Stimulated activated CD4-positive, alpha-beta T cell treated with anti-CD3 and anti-CD28 coated beads, Interleukin-15, amount 100 ng/mL, for 48 hours (primary cell): Measurements from ENCODE around the gene PRAME.
"Not testable (repeated sequence)": the region's sequence is repeated elsewhere in the genome, so short reads cannot be mapped to it uniquely, and the experiment has no call there.

Experiments
- DNase-seq, 2 donors: peaks; one replicate each; pipeline ENCODE4 v3.0.0-alpha.2; 2020; ENCODE audit warnings: low read depth in 2 of 2

PRAME gene

GRCh38 chr22:22550789-22551434, 8.2 kb downstream of the PRAME start:
- DNase-seq = no peak

GRCh38 chr22:22548910-22549309, 10.2 kb downstream of the PRAME start:
- no peak for DNase-seq

GRCh38 chr22:22548317-22548716, 10.7 kb downstream of the PRAME start:
- DNase-seq = no peak

- no peak for DNase-seq
Observed at GRCh38 chr22:22547692-22548300, 11.3 kb downstream of the PRAME start.

GRCh38 chr22:22547226-22547625, 11.8 kb downstream of the PRAME start:
- no peak for DNase-seq

GRCh38 chr22:22546490-22546889, 12.6 kb downstream of the PRAME start:
- DNase-seq = no peak

GRCh38 chr22:22545084-22545483, 14.0 kb downstream of the PRAME start:
- no peak for DNase-seq

GRCh38 chr22:22538226-22538989, 20.7 kb downstream of the PRAME start:
- DNase-seq = no peak

- no peak for DNase-seq
Observed at GRCh38 chr22:22536916-22537315, 22.1 kb downstream of the PRAME start.

- no peak for DNase-seq
Observed at GRCh38 chr22:22536515-22536914, 22.6 kb downstream of the PRAME start.

- no peak for DNase-seq
Observed at GRCh38 chr22:22535662-22536061, 23.4 kb downstream of the PRAME start.

GRCh38 chr22:22534604-22535415, 24.3 kb downstream of the PRAME start:
- DNase-seq = no peak

GRCh38 chr22:22533863-22534262, 25.2 kb downstream of the PRAME start:
- no peak for DNase-seq

- DNase-seq = no peak
Observed at GRCh38 chr22:22533417-22533816, 25.6 kb downstream of the PRAME start.

GRCh38 chr22:22532547-22533071, 26.5 kb downstream of the PRAME start:
- DNase-seq = not testable (repeated sequence)

- no peak for DNase-seq
Observed at GRCh38 chr22:22531770-22532546, 27.1 kb downstream of the PRAME start.

- DNase-seq = no peak
Observed at GRCh38 chr22:22528780-22529179, 30.3 kb downstream of the PRAME start.

- no peak for DNase-seq
Observed at GRCh38 chr22:22527312-22527711, 31.8 kb downstream of the PRAME start.

GRCh38 chr22:22526125-22526912, 32.7 kb downstream of the PRAME start:
- DNase-seq = no peak

GRCh38 chr22:22523494-22523893, 35.6 kb downstream of the PRAME start:
- no peak for DNase-seq
